Posterior cingulate gyrus (tissue), 11 donors: ENCODE data around the gene PDK2.

Experiments
- DNase-seq, 10 donors: peaks; one replicate each; pipeline versions ENCODE4 v3.0.0 to v3.0.0-alpha.2; 2020 to 2021; ENCODE audit warnings: mixed read lengths in 3 of 10
- intact Hi-C: fragments of 100-400 bp; cut with DNase I; formaldehyde crosslinking; loops from one replicate; pipeline ENCODE4 v1.15.1; 2023

The PDK2 gene

DNA sequence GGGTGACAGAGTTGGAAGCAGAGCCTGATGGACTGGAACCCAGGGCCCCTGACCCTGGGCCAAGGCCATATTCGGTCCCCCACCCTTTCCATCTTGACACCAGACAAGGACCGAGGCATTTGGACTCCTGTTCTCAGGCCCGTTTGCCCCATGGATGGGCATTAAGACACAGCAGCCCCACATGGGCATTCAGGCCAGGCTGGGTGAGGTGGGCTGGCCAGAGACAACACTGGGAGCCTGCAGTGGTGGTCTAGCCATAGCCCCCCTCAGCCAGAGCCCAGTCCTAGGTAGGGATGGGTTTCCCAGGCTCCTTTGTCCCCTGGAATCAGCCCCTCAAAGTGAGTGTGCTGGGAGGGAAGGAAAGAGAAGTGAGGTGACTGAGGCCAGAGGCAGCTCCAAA is 1.6 kb downstream of the PDK2 start:
- peak in 2 of 10 donors; percentile 46 to 70 for DNase-seq
- intact Hi-C loops: no loop called here

GRCh38 chr17:50097455-50097854 is 2.3 kb downstream of the PDK2 start:
- DNase-seq: peak in 1 of 10 donors; percentile 45
- intact Hi-C loops: no loop called here

DNA sequence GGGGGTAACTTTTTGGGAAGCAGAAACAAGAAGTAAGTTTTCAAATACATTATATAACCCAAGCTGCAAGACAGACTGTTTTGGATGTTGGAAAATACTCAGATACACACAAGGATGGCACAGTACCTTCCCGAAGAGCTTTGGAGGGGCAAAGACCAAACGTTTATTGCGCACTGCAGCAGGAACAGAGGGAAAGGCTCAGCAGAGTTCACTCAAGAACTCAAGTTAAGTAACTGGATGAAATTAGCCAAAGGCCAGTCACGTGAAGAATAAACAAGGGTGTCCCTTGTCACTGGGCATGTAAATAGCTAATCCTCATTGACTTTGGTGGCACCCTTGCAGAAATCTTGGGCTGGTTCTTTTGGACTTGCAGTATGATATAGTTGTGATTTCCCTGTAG is 2.8 kb downstream of the PDK2 start:
- peak in 1 of 10 donors; percentile 25 for DNase-seq
- intact Hi-C loops: no loop called here

GRCh38 chr17:50098583-50098982 is 3.4 kb downstream of the PDK2 start:
- intact Hi-C loops: no loop called here
- no peak for DNase-seq

DNA sequence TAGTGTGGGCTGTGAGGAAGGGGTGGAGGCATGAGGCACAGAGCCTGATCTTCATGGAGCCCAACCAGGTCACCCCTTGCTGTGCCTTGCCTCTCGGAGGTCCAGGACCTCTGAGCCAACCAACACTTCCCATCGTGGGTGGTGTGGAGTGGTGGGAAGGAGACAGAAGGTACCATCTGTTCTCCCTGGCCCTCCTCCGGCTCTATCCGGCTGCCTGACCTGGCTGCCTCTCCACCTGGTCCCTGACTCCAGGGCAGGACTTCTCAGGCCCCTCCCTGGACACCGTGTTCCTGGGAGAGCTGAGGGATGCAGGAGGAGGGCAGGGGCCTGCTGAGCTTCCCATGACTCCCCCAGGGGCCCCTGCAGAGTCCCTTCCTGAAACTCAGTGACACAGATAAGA is 3.9 kb downstream of the PDK2 start:
- intact Hi-C loops: no loop called here
- DNase-seq: peak in 2 of 10 donors; percentile 60 to 61

DNA sequence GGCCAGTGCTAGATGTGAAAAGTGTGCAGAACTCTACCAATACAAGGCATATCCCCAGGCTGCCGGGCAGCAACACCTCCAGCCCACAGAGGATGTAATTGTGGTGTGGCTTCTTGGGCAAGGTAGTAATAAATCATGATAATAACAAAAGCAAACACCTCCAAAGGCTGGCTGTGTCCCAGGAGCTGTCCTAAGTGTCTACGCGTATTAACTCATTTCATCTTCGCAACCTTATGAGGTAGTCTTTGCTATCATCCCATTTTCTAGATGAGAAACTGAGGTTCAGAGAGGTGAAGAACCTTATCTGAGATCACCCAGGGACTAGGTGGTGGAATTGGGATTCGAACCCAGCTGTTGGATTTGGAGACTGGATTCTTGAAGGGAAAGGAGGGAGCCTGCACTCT is 5.3 kb downstream of the PDK2 start:
- intact Hi-C loops: no loop called here
- peak in 2 of 10 donors; percentile 14 to 48 for DNase-seq

- peak in 4 of 10 donors; percentile 43 to 92 (median 66) for DNase-seq
- intact Hi-C loops: no loop called here
Measured at GRCh38 chr17:50100921-50101345, 5.8 kb downstream of the PDK2 start.

DNA sequence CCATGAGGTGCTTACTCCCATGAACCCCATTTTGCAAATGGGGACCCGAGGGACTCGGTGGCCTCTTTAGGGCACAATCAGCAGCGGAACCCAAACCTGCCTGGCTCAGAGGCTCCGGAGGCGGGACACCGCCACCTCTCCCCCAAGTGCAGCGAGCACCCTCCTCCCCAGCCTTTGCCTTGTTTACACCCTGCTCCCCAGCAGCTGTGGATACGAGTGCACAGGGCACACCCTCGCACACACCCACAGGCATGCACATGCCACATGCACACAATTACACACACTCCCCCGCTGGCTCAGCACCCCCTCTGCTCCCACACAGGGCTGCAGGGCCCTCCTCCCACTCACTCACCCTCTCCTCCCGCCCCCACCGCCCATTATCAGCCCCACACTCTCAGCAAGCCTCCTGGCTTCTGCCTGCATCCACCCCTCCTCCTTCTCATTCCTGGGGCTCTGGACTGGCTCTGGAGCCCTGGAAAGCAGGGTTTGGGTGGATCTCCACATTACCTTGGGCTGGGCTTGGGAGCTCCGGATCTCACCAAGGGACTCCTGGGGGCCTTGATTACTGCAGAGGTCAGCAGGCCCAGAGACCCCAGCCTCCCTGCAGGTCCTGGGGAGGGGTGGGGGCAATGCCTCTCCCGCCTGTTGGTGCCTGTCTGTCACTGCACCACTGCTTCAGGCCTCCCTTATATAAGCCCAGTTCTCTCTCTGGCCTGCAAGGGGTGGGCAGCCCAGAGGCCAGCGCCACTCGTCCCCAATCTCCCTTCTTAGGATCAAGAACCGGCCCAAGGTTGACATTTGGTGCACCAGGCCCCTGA is 6.4 kb downstream of the PDK2 start:
- intact Hi-C loops: no loop called here
- peak in 5 of 10 donors; percentile 37 to 93 (median 83) for DNase-seq

DNA sequence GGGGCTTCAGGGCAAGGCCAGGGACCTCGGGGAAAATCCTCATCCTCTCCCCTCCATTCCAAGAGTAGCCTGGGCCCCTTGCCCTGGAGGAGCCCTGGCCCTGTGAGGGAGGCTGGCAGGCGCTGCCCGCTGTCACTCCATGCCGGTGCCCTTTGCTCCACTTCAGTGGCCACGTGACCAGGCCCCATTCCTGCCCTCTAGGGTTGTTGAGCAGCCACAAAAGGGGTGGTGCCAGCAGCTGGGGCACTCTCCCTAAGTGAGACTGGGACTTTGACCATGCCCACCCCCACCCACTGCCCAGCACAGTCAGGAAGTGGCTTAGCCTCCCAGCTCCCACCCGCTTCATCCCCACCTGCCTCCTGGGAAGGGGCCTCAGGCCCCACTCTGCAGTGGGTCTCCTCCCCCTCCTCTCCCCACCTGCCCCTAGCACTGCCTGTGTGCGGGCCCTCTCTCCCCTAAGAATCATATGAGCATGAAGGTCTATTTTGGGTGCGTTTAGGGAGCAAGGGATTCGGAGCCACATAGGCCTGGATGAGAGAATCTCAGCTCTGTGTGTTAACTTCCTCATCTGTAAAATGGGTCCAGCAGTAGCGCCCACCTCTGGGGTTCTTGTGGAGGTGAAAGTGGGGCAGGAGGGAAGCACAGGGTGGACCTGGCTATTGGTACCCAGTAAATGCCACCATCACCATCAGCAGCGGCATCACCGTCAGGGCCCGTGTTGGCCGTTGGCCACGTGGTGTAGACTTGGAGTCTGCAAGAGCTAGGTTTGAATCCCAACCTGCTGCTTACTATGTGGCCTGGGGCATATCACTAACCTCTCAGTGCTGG is 7.2 kb downstream of the PDK2 start:
- peak in 8 of 10 donors; percentile 25 to 92 (median 68) for DNase-seq
- intact Hi-C loops: no loop called here

- DNase-seq: peak in 1 of 10 donors; percentile 29
- intact Hi-C loops: no loop called here
Measured at GRCh38 chr17:50103252-50103651, 8.1 kb downstream of the PDK2 start.

- peak in 1 of 10 donors; percentile 25 for DNase-seq
- intact Hi-C loops: no loop called here
Measured at GRCh38 chr17:50103941-50104340, 8.8 kb downstream of the PDK2 start.

DNA sequence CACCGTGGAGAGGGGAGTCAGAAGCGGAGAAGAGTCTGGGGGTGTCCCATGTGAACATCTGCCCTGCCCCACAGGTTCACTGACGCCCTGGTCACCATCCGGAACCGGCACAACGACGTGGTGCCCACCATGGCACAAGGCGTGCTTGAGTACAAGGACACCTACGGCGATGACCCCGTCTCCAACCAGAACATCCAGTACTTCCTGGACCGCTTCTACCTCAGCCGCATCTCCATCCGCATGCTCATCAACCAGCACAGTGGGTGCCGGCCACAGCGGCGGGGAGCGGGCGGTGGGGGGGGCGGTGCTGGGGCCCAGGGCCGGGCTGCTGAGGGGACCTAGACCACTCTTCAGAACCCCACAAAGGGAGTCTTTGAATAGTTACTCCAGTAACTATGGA is 10.7 kb downstream of the PDK2 start:
- peak in 2 of 10 donors; percentile 48 to 72 for DNase-seq

GRCh38 chr17:50106393-50107131 is 11.4 kb downstream of the PDK2 start:
- DNase-seq: peak in 2 of 10 donors; percentile 30 to 51
- intact Hi-C loops: no loop called here

More for the DNA sequence above, 10.7 kb downstream of the PDK2 start:
- intact Hi-C loops: no loop called here

DNA sequence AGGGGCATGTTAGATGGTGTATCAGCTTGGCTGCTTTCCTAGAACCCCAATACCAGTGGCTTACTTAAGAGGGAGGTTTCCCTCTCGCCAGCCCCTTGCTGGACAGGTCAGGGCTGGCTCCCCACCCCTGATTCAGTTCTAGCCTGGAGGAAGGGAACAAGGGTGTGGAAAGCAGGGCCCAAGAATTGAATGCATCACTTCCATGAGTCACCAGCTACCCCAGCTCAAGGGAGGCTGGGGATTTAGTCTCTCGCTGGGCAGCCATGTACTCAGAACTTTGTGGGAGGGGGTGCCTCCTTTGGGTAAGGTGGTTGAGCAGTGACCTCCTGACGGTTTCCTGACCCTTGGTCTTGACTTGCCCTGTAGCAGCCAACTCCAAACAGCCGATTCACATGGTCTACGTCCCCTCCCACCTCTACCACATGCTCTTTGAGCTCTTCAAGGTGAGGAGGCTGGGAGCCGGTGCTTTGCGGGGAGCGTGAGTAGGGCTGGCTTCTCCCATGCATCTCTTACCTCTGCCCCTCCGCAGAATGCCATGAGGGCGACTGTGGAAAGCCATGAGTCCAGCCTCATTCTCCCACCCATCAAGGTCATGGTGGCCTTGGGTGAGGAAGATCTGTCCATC is 12.8 kb downstream of the PDK2 start:
- DNase-seq: peak in 1 of 10 donors; percentile 46
- intact Hi-C loops: no loop called here

DNA sequence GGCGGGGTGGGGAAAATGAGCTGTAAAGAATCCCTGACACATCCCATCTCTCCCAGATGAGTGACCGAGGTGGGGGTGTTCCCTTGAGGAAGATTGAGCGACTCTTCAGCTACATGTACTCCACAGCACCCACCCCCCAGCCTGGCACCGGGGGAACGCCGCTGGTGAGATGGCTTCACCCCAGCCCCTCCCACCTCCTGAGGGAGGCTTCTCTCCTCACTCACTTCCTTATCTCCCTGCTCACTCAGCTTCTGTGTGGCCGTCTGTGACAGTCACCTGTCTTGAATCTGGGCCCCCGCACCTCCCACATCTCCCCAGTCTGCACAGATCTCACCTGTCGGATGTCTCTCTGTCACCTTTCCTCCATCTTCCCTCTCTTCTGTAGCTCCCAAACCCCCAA is 13.4 kb downstream of the PDK2 start:
- intact Hi-C loops: no loop called here

GRCh38 chr17:50109207-50109606 is 14.1 kb downstream of the PDK2 start:
- DNase-seq: no peak
- intact Hi-C loops: no loop called here

More for the DNA sequence above, 13.4 kb downstream of the PDK2 start:
- DNase-seq: peak in 1 of 10 donors; percentile 59

GRCh38 chr17:50109785-50110184 is 14.6 kb downstream of the PDK2 start:
- intact Hi-C loops: no loop called here
- DNase-seq: no peak

- intact Hi-C loops: no loop called here
- DNase-seq: peak in 1 of 10 donors; percentile 84
Measured at GRCh38 chr17:50110591-50111349, 15.6 kb downstream of the PDK2 start.
